DND-41 (cell line): ENCODE results near the gene PRPF38B.

ENCODE experiments used
- CTCF ChIP-seq: IDR thresholded peaks from 2 replicates; pipeline ENCODE4 v1.5.1; 2012; ENCODE audit warnings: borderline replicate concordance, low read length, moderate library complexity, mild to moderate bottlenecking; ENCODE audit not compliant: poor library complexity, severe bottlenecking; ENCODE audit errors: extremely low read depth
- EZH2 ChIP-seq: IDR thresholded peaks from 3 replicates; pipeline ENCODE4 v1.6.1; 2012; ENCODE audit warnings: borderline replicate concordance, low read depth, mild to moderate bottlenecking, moderate library complexity, low read length, inconsistent platforms; ENCODE audit not compliant: severe bottlenecking

DNA sequence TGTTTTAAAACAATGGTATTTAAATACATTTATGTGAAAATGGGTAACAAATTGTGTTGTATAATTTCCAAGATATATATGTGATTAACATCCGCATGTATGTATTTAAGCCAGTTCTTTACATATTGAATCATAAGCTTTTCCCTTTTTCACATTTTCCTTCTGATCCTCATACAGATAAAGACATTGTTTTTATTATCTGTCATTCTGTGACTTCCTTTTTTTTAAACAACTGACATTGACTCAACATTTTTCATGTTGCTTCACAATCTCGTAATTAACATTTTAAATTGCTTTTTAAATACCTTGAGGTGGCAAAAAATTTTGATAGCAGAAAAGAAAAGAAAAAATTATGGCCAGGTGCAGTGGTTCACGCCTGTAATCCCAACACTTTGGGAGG, 55.8 kb downstream of the PRPF38B start:
- TF ChIP-seq EZH2 (no peak), CTCF (no peak)
